SK-N-SH treated with all-trans-retinoic acid at 6 μM for 48 hours (cell line): ENCODE results near the gene GRK7.

Experiments used
- ATAC-seq: fragments of 200-7000 bp; cut with Tn5 transposase; 3 replicates; pipeline ENCODE4 v1.9.1; 2020; ENCODE audit warnings: mild to moderate bottlenecking, moderate library complexity
- ARNTL ChIP-seq: fragments of 450-650 bp; formaldehyde crosslinking; IDR thresholded peaks from 2 replicates; pipeline ENCODE4 v1.5.0; 2020; ENCODE audit warnings: low read depth, mild to moderate bottlenecking, moderate library complexity, borderline replicate concordance
- BACH2 ChIP-seq: fragments of 250-450 bp; sonication (Bioruptor Pico); IDR thresholded peaks from 2 replicates; pipeline ENCODE4 v1.9.0; 2021; ENCODE audit warnings: mild to moderate bottlenecking, borderline replicate concordance
- CREB5 ChIP-seq: fragments of 250-450 bp; sonication (Bioruptor Pico); IDR thresholded peaks from 2 replicates; pipeline ENCODE4 v1.5.1; 2020; ENCODE audit warnings: low read depth, mild to moderate bottlenecking, moderate library complexity
- CSDC2 ChIP-seq: fragments of 250-450 bp; sonication (Bioruptor Pico); IDR thresholded peaks from 2 replicates; pipeline ENCODE4 v1.5.0; 2020; ENCODE audit warnings: mild to moderate bottlenecking, moderate library complexity
- CSRNP3 ChIP-seq: fragments of 250-450 bp; sonication (Bioruptor Pico); IDR thresholded peaks from 2 replicates; pipeline ENCODE4 v1.5.1; 2021; ENCODE audit warnings: mild to moderate bottlenecking, moderate library complexity
- ESRRG ChIP-seq: fragments of 250-450 bp; sonication (Bioruptor Pico); IDR thresholded peaks from 2 replicates; pipeline ENCODE4 v1.6.1; 2021; ENCODE audit warnings: mild to moderate bottlenecking
- GLIS3 ChIP-seq: fragments of 250-450 bp; sonication (Bioruptor Pico); IDR thresholded peaks from 2 replicates; pipeline ENCODE4 v1.5.0; 2020; ENCODE audit warnings: mild to moderate bottlenecking, moderate library complexity
- ISL1 ChIP-seq: fragments of 250-450 bp; sonication (Bioruptor Pico); IDR thresholded peaks from 2 replicates; pipeline ENCODE4 v2.1.2; 2022; ENCODE audit warnings: mild to moderate bottlenecking, moderate library complexity
- OSR1 ChIP-seq: fragments of 250-450 bp; sonication (Bioruptor Pico); IDR thresholded peaks from 2 replicates; pipeline ENCODE4 v1.8.0; 2022; ENCODE audit warnings: moderate library complexity, mild to moderate bottlenecking, inconsistent platforms
- PATZ1 ChIP-seq: fragments of 250-450 bp; sonication (Bioruptor Pico); IDR thresholded peaks from 2 replicates; pipeline ENCODE4 v1.8.0; 2020; ENCODE audit warnings: mild to moderate bottlenecking, moderate library complexity, borderline replicate concordance
- POU6F1 ChIP-seq: fragments of 250-450 bp; sonication (Bioruptor Pico); IDR thresholded peaks from 2 replicates; pipeline ENCODE4 v1.8.0; 2021; ENCODE audit warnings: low read depth, mild to moderate bottlenecking, moderate library complexity, borderline replicate concordance
- RARB ChIP-seq: fragments of 250-450 bp; sonication (Bioruptor Pico); IDR thresholded peaks from 2 replicates; pipeline ENCODE4 v1.8.0; 2021; ENCODE audit warnings: mild to moderate bottlenecking, moderate library complexity
- SNAI2 ChIP-seq: fragments of 250-450 bp; sonication (Bioruptor Pico); IDR thresholded peaks from 2 replicates; pipeline ENCODE4 v1.5.0; 2020; ENCODE audit warnings: mild to moderate bottlenecking, moderate library complexity
- TCF4 ChIP-seq: fragments of 250-450 bp; sonication (Bioruptor Pico); IDR thresholded peaks from 2 replicates; pipeline ENCODE4 v1.8.0; 2021; ENCODE audit warnings: mild to moderate bottlenecking, moderate library complexity, borderline replicate concordance
- TOX ChIP-seq: fragments of 250-450 bp; sonication (Bioruptor Pico); IDR thresholded peaks from 2 replicates; pipeline ENCODE4 v1.8.0; 2021; ENCODE audit warnings: mild to moderate bottlenecking, moderate library complexity, borderline replicate concordance
- ZC3H10 ChIP-seq: fragments of 250-450 bp; sonication (Bioruptor Pico); IDR thresholded peaks from 2 replicates; pipeline ENCODE4 v1.5.1; 2021; ENCODE audit warnings: mild to moderate bottlenecking, moderate library complexity
- ZFP3 ChIP-seq: fragments of 250-450 bp; sonication (Bioruptor Pico); IDR thresholded peaks from 2 replicates; pipeline ENCODE4 v1.5.0; 2020; ENCODE audit warnings: mild to moderate bottlenecking, moderate library complexity
- ZFP30 ChIP-seq: fragments of 450-650 bp; formaldehyde crosslinking; IDR thresholded peaks from 2 replicates; pipeline ENCODE4 v1.5.0; 2022; ENCODE audit warnings: mild to moderate bottlenecking, moderate library complexity
- ZNF565 ChIP-seq: fragments of 450-650 bp; formaldehyde crosslinking; conservative IDR thresholded peaks from 2 replicates; pipeline ENCODE4 v1.5.0; 2020; ENCODE audit warnings: low read depth, mild to moderate bottlenecking, moderate library complexity
- ZNF70 ChIP-seq: fragments of 450-650 bp; formaldehyde crosslinking; IDR thresholded peaks from 2 replicates; pipeline ENCODE4 v1.5.0; 2020; ENCODE audit warnings: mild to moderate bottlenecking, moderate library complexity
- ZNF8 ChIP-seq: fragments of 450-650 bp; formaldehyde crosslinking; IDR thresholded peaks from 2 replicates; pipeline ENCODE4 v1.5.0; 2020; ENCODE audit warnings: mild to moderate bottlenecking, moderate library complexity

GRK7 gene

GRCh38 chr3:141764045-141764444 is 837 bp downstream of the GRK7 start (continued):
- TF ChIP-seq PATZ1 (CRISPR knock-in tag), result no peak

GRCh38 chr3:141764465-141764864 is 1.3 kb downstream of the GRK7 start:
- TF ChIP-seq ZC3H10 (CRISPR knock-in tag) (no peak), BACH2 (CRISPR knock-in tag) (no peak), PATZ1 (CRISPR knock-in tag) (no peak), SNAI2 (CRISPR knock-in tag) (no peak), TOX (CRISPR knock-in tag) (no peak), CSDC2 (CRISPR knock-in tag) (no peak), GLIS3 (no peak)
- ATAC-seq, result no peak

GRCh38 chr3:141764986-141765385 is 1.8 kb downstream of the GRK7 start:
- no peak for ATAC-seq
- TF ChIP-seq TCF4 (CRISPR knock-in tag), result no peak
- TF ChIP-seq OSR1 (CRISPR knock-in tag), result no peak
- TF ChIP-seq SNAI2 (CRISPR knock-in tag), result no peak
- no peak for TF ChIP-seq ISL1 (CRISPR knock-in tag)
- TF ChIP-seq ZC3H10 (CRISPR knock-in tag), result no peak
- no peak for TF ChIP-seq ZFP3 (CRISPR knock-in tag)
- TF ChIP-seq CREB5 (CRISPR knock-in tag), result no peak
- no peak for TF ChIP-seq CSRNP3
- no peak for TF ChIP-seq BACH2 (CRISPR knock-in tag)
- TF ChIP-seq CSDC2 (CRISPR knock-in tag), result no peak
- no peak for TF ChIP-seq POU6F1 (CRISPR knock-in tag)

GRCh38 chr3:141767066-141767465 is 3.9 kb downstream of the GRK7 start:
- no peak for ATAC-seq
- TF ChIP-seq ZNF8 (CRISPR knock-in tag) (no peak), ZNF70 (CRISPR knock-in tag) (no peak), POU6F1 (CRISPR knock-in tag) (no peak), GLIS3 (no peak), TCF4 (CRISPR knock-in tag) (no peak), BACH2 (CRISPR knock-in tag) (no peak), ISL1 (CRISPR knock-in tag) (no peak), ZC3H10 (CRISPR knock-in tag) (no peak), CSDC2 (CRISPR knock-in tag) (no peak), ZNF565 (CRISPR knock-in tag) (no peak), RARB (CRISPR knock-in tag) (no peak), CSRNP3 (no peak), SNAI2 (CRISPR knock-in tag) (no peak), OSR1 (CRISPR knock-in tag) (no peak), ESRRG (CRISPR knock-in tag) (no peak), ZFP3 (CRISPR knock-in tag) (no peak), ZFP30 (CRISPR knock-in tag) (no peak), PATZ1 (CRISPR knock-in tag) (no peak), ARNTL (CRISPR knock-in tag) (no peak)
